GM23338 (cell line): ENCODE results near the gene CST3. TPM values are rescaled to one million over a fixed set of nuclear protein-coding genes. Genes with fewer than 3 reads are reported as not detected.

ENCODE experiments used
- ATAC-seq: fragments of 200-7000 bp; cut with Tn5 transposase; 3 replicates; pipeline ENCODE4 v1.9.1; 2020
- DNase-seq: peaks from one replicate; pipeline ENCODE4 v3.0.0-alpha.2; 2015; ENCODE audit warnings: low spot score
- H2AFZ ChIP-seq: fragments of 200-600 bp; sonication (generic); 2 replicates; pipeline ENCODE4 v1.8.0; 2016; ENCODE audit warnings: antibody characterized with exemption, mild to moderate bottlenecking, moderate library complexity
- H3F3A ChIP-seq: fragments of 200-600 bp; sonication (generic); replicated peaks from 2 replicates; pipeline ENCODE4 v1.8.0; 2017; ENCODE audit warnings: antibody characterized with exemption, mixed run types, low read depth
- H3K27ac ChIP-seq: fragments of 200-600 bp; sonication (generic); 2 replicates; pipeline ENCODE4 v1.6.1; 2016; ENCODE audit warnings: low read depth
- H3K27me3 ChIP-seq: fragments of 200-600 bp; sonication (generic); 2 replicates; pipeline ENCODE4 v1.8.0; 2016; ENCODE audit warnings: mild to moderate bottlenecking, mixed run types, moderate library complexity; ENCODE audit not compliant: insufficient read depth
- H3K36me3 ChIP-seq: fragments of 200-600 bp; sonication (generic); 2 replicates; pipeline ENCODE4 v1.8.0; 2016; ENCODE audit warnings: mild to moderate bottlenecking; ENCODE audit not compliant: insufficient read depth
- H3K4me1 ChIP-seq: fragments of 200-600 bp; sonication (generic); 2 replicates; pipeline ENCODE4 v1.8.0; 2016; ENCODE audit warnings: mild to moderate bottlenecking, moderate library complexity; ENCODE audit not compliant: insufficient read depth
- H3K4me2 ChIP-seq: fragments of 200-600 bp; sonication (generic); 2 replicates; pipeline ENCODE4 v1.7.1; 2017; ENCODE audit warnings: mixed run types
- H3K4me3 ChIP-seq: fragments of 200-600 bp; sonication (generic); 2 replicates; pipeline ENCODE4 v1.6.1; 2016; ENCODE audit warnings: mixed run types
- H3K79me2 ChIP-seq: fragments of 200-600 bp; sonication (generic); replicated peaks from 2 replicates; pipeline ENCODE4 v1.8.0; 2017; ENCODE audit warnings: mild to moderate bottlenecking; ENCODE audit not compliant: insufficient read depth
- H3K9me2 ChIP-seq: fragments of 200-600 bp; sonication (generic); 2 replicates; pipeline ENCODE4 v1.8.0; 2017; ENCODE audit not compliant: insufficient read depth
- H4K20me1 ChIP-seq: fragments of 200-600 bp; sonication (generic); replicated peaks from 2 replicates; pipeline ENCODE4 v1.8.0; 2017; ENCODE audit warnings: mild to moderate bottlenecking; ENCODE audit not compliant: insufficient read depth
- H3K27ac Mint-ChIP-seq: 2 replicates; pipeline ENCODE4 v1.8.0; 2020; ENCODE audit warnings: inconsistent platforms, mild to moderate bottlenecking, moderate library complexity, mixed read lengths
- H3K27me3 Mint-ChIP-seq: 3 replicates; pipeline ENCODE4 v1.8.0; 2022; ENCODE audit warnings: low read depth, mild to moderate bottlenecking, moderate library complexity, mixed read lengths, inconsistent platforms; ENCODE audit not compliant: insufficient read depth, poor library complexity
- H3K36me3 Mint-ChIP-seq: 3 replicates; pipeline ENCODE4 v1.8.0; 2021; ENCODE audit warnings: low read depth, mild to moderate bottlenecking, inconsistent platforms, moderate library complexity, mixed read lengths
- H3K4me1 Mint-ChIP-seq: 3 replicates; pipeline ENCODE4 v1.8.0; 2020; ENCODE audit warnings: mild to moderate bottlenecking, inconsistent platforms, mixed read lengths
- H3K4me3 Mint-ChIP-seq: 3 replicates; pipeline ENCODE4 v1.8.0; 2021; ENCODE audit warnings: moderate library complexity, mild to moderate bottlenecking, inconsistent platforms, mixed read lengths
- H3K9me3 Mint-ChIP-seq: 3 replicates; pipeline ENCODE4 v1.8.0; 2020; ENCODE audit warnings: moderate library complexity, mild to moderate bottlenecking, inconsistent platforms, mixed read lengths
- CREB1 ChIP-seq: fragments of 250-450 bp; sonication (Bioruptor Pico); IDR thresholded peaks from 2 replicates; pipeline ENCODE4 v1.5.0; 2020; ENCODE audit warnings: low read depth, mild to moderate bottlenecking, moderate library complexity
- EZH2phosphoT487 ChIP-seq: fragments of 200-600 bp; sonication (generic); IDR thresholded peaks from one replicate; pipeline ENCODE4 v1.8.1; 2018; ENCODE audit warnings: antibody characterized with exemption; ENCODE audit not compliant: unreplicated experiment
- NANOG ChIP-seq: IDR thresholded peaks from 2 replicates; pipeline ENCODE4 v1.6.1; 2016; ENCODE audit warnings: antibody characterized with exemption, borderline replicate concordance
- STAT1 ChIP-seq: IDR thresholded peaks from one replicate; pipeline ENCODE4 v1.6.1; 2016; ENCODE audit warnings: antibody characterized with exemption; ENCODE audit not compliant: unreplicated experiment
- ZNF114 ChIP-seq: fragments of 250-450 bp; sonication (Bioruptor Pico); IDR thresholded peaks from 2 replicates; pipeline ENCODE4 v1.5.0; 2020; ENCODE audit warnings: mild to moderate bottlenecking, moderate library complexity
- ZNF331 ChIP-seq: fragments of 250-450 bp; sonication (Bioruptor Pico); IDR thresholded peaks from 2 replicates; pipeline ENCODE4 v1.5.0; 2020; ENCODE audit warnings: low read depth, mild to moderate bottlenecking, moderate library complexity
- polyA plus RNA-seq: library from polyadenylated mRNA; unstranded; fragments of >200 nt; fragmentation: Nextera tagmentation; extraction: Ambion mirVana; gene quantifications from 2 replicates; pipeline ENCODE4 v1.2.1, GENCODE V29; 2016
- total RNA-seq: library from RNA; depleted of rRNA; stranded (reverse); fragments of >200 nt; shearing (Covaris generic); gene quantifications from 2 replicates; pipeline ENCODE4 v1.2.3, GENCODE V29; 2014
- TF ChIP-seq, protein P1 (sequence below): IDR thresholded peaks from one replicate; pipeline ENCODE4 v1.6.1; 2018; ENCODE audit warnings: antibody characterized with exemption; ENCODE audit not compliant: unreplicated experiment
- TF ChIP-seq, protein P2 (sequence below), 2 experiments: fragments of 200-600 bp in 1 of 2; sonication (generic) in 1 of 2; conservative IDR thresholded peaks; 2 replicates each; pipeline versions ENCODE4 v1.5.1 to v1.6.1; 2016 to 2017; ENCODE audit warnings: antibody characterized with exemption in 2 of 2, low read depth in 2 of 2, mild to moderate bottlenecking in 2 of 2, moderate library complexity in 1 of 2
- TF ChIP-seq, protein P3 (sequence below): fragments of 250-450 bp; sonication (Bioruptor Pico); IDR thresholded peaks from 2 replicates; pipeline ENCODE4 v1.5.0; 2020; ENCODE audit warnings: mild to moderate bottlenecking, moderate library complexity

CST3 gene
- total and polyA plus RNA-seq, 2 experiments from 2014 or later: 51.8 to 71.5 TPM

DNA sequence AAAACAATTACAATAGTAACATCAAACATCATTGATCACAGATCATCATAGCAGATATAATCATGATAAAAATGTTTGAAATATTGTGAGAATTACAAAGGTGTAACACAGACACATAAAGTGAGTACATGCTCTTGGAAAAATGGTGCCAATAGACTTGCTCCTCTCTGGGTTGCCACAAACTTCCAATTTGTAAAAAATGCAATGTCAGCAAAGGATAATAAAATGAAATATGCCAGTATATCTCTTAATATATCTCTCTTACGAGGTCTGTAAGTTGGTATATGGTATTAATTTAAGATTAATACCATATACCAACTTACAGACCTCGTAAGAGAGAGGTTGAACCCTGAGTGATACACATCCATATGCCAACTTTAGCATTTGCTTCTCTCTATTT, 13.4 kb upstream of the CST3 start:
- Histone ChIP-seq H3K36me3 (no peaks in the 10 kb centered on the region), H3K79me2 (no peaks in the 10 kb centered on the region), H4K20me1 (no peaks in the 10 kb centered on the region), H3K27ac (no peak overlapping the region), H3F3A (no peaks in the 10 kb centered on the region), H2AFZ (no peak overlapping the region), H3K9me2 (no peaks in the 10 kb centered on the region), H3K27me3 (no peaks in the 10 kb centered on the region), H3K4me3 (no peak overlapping the region), H3K4me1 (no peaks in the 10 kb centered on the region), H3K4me2 (no peak overlapping the region)
- TF ChIP-seq STAT1: no peak
- no peak for TF ChIP-seq ZNF331 (CRISPR knock-in tag)
- no peak for TF ChIP-seq CREB1 (CRISPR knock-in tag)
- TF ChIP-seq, protein P1, sequence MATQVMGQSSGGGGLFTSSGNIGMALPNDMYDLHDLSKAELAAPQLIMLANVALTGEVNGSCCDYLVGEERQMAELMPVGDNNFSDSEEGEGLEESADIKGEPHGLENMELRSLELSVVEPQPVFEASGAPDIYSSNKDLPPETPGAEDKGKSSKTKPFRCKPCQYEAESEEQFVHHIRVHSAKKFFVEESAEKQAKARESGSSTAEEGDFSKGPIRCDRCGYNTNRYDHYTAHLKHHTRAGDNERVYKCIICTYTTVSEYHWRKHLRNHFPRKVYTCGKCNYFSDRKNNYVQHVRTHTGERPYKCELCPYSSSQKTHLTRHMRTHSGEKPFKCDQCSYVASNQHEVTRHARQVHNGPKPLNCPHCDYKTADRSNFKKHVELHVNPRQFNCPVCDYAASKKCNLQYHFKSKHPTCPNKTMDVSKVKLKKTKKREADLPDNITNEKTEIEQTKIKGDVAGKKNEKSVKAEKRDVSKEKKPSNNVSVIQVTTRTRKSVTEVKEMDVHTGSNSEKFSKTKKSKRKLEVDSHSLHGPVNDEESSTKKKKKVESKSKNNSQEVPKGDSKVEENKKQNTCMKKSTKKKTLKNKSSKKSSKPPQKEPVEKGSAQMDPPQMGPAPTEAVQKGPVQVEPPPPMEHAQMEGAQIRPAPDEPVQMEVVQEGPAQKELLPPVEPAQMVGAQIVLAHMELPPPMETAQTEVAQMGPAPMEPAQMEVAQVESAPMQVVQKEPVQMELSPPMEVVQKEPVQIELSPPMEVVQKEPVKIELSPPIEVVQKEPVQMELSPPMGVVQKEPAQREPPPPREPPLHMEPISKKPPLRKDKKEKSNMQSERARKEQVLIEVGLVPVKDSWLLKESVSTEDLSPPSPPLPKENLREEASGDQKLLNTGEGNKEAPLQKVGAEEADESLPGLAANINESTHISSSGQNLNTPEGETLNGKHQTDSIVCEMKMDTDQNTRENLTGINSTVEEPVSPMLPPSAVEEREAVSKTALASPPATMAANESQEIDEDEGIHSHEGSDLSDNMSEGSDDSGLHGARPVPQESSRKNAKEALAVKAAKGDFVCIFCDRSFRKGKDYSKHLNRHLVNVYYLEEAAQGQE: no peak
- Mint-ChIP-seq H3K27ac (no peak overlapping the region), H3K27me3 (peaks cover 4% of the 10 kb centered on the region), H3K9me3 (no peaks in the 10 kb centered on the region; the same call in 2 of the 3 replicates), H3K4me3 (no peak overlapping the region), H3K4me1 (peaks cover under 1% of the 10 kb centered on the region; the same call in 2 of the 3 replicates), H3K36me3 (no peaks in the 10 kb centered on the region)
- DNase-seq: no peak
- ATAC-seq: no peak

DNA sequence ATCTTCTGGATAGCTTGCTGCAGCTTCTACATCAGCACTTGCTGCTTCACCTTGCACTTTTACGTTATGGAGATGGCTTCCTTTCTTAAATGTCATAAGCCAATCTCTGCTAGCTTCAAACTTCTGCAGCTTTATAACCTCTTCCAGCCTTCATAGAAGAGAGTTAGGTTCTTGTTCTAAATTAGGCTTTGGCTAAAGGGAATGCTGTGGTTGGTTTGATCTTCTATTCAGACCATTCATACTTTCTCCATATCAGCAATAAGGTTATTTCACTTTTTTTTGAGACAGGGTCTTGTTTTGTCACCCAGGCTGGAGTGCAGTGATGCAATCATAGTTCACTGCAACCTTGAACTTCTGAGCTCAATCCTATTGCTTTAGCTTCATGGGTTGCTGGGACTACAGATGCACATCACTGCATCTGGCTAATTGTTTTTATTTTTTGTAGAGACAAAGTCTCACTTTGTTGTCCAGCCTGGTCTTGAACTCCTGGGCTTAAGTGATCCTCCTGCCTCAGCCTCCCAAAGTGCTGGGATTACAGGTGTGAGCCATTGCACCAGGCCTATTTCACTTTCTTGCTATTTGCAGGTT, 12.2 kb upstream of the CST3 start:
- DNase-seq: no peak
- no peaks in the 10 kb centered on the region for H3K36me3 Mint-ChIP-seq
- H3F3A ChIP-seq: no peaks in the 10 kb centered on the region
- TF ChIP-seq, protein P2, sequence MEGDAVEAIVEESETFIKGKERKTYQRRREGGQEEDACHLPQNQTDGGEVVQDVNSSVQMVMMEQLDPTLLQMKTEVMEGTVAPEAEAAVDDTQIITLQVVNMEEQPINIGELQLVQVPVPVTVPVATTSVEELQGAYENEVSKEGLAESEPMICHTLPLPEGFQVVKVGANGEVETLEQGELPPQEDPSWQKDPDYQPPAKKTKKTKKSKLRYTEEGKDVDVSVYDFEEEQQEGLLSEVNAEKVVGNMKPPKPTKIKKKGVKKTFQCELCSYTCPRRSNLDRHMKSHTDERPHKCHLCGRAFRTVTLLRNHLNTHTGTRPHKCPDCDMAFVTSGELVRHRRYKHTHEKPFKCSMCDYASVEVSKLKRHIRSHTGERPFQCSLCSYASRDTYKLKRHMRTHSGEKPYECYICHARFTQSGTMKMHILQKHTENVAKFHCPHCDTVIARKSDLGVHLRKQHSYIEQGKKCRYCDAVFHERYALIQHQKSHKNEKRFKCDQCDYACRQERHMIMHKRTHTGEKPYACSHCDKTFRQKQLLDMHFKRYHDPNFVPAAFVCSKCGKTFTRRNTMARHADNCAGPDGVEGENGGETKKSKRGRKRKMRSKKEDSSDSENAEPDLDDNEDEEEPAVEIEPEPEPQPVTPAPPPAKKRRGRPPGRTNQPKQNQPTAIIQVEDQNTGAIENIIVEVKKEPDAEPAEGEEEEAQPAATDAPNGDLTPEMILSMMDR (conservative IDR thresholded peaks at IDR 0.05; ENCODE audit: low read depth in 2 of 2): no peak
- TF ChIP-seq, protein P3, sequence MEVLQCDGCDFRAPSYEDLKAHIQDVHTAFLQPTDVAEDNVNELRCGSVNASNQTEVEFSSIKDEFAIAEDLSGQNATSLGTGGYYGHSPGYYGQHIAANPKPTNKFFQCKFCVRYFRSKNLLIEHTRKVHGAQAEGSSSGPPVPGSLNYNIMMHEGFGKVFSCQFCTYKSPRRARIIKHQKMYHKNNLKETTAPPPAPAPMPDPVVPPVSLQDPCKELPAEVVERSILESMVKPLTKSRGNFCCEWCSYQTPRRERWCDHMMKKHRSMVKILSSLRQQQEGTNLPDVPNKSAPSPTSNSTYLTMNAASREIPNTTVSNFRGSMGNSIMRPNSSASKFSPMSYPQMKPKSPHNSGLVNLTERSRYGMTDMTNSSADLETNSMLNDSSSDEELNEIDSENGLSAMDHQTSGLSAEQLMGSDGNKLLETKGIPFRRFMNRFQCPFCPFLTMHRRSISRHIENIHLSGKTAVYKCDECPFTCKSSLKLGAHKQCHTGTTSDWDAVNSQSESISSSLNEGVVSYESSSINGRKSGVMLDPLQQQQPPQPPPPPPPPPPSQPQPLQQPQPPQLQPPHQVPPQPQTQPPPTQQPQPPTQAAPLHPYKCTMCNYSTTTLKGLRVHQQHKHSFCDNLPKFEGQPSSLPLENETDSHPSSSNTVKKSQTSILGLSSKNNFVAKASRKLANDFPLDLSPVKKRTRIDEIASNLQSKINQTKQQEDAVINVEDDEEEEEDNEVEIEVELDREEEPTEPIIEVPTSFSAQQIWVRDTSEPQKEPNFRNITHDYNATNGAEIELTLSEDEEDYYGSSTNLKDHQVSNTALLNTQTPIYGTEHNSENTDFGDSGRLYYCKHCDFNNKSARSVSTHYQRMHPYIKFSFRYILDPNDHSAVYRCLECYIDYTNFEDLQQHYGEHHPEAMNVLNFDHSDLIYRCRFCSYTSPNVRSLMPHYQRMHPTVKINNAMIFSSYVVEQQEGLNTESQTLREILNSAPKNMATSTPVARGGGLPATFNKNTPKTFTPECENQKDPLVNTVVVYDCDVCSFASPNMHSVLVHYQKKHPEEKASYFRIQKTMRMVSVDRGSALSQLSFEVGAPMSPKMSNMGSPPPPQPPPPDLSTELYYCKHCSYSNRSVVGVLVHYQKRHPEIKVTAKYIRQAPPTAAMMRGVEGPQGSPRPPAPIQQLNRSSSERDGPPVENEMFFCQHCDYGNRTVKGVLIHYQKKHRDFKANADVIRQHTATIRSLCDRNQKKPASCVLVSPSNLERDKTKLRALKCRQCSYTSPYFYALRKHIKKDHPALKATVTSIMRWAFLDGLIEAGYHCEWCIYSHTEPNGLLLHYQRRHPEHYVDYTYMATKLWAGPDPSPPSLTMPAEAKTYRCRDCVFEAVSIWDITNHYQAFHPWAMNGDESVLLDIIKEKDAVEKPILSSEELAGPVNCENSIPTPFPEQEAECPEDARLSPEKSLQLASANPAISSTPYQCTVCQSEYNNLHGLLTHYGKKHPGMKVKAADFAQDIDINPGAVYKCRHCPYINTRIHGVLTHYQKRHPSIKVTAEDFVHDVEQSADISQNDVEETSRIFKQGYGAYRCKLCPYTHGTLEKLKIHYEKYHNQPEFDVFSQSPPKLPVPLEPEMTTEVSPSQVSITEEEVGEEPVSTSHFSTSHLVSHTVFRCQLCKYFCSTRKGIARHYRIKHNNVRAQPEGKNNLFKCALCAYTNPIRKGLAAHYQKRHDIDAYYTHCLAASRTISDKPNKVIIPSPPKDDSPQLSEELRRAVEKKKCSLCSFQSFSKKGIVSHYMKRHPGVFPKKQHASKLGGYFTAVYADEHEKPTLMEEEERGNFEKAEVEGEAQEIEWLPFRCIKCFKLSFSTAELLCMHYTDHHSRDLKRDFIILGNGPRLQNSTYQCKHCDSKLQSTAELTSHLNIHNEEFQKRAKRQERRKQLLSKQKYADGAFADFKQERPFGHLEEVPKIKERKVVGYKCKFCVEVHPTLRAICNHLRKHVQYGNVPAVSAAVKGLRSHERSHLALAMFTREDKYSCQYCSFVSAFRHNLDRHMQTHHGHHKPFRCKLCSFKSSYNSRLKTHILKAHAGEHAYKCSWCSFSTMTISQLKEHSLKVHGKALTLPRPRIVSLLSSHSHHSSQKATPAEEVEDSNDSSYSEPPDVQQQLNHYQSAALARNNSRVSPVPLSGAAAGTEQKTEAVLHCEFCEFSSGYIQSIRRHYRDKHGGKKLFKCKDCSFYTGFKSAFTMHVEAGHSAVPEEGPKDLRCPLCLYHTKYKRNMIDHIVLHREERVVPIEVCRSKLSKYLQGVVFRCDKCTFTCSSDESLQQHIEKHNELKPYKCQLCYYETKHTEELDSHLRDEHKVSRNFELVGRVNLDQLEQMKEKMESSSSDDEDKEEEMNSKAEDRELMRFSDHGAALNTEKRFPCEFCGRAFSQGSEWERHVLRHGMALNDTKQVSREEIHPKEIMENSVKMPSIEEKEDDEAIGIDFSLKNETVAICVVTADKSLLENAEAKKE (CRISPR knock-in tag): no peak
- TF ChIP-seq CREB1 (CRISPR knock-in tag) (no peak), ZNF114 (no peak), STAT1 (no peak), NANOG (no peak), EZH2phosphoT487 (no peak)

More for the DNA sequence above, 12.2 kb upstream of the CST3 start:
- Mint-ChIP-seq H3K27me3 (peaks cover 4% of the 10 kb centered on the region), H3K4me1 (no peaks in the 10 kb centered on the region), H3K4me3 (no peak overlapping the region), H3K27ac (no peak overlapping the region), H3K9me3 (no peaks in the 10 kb centered on the region; the same call in 2 of the 3 replicates)
- ATAC-seq: no peak
- no peaks in the 10 kb centered on the region for H3K36me3 ChIP-seq
- no peak overlapping the region for H3K4me2 ChIP-seq
- no peaks in the 10 kb centered on the region for H3K27me3 ChIP-seq
- no peak overlapping the region for H3K4me3 ChIP-seq
- H3K9me2 ChIP-seq: no peaks in the 10 kb centered on the region
- no peaks in the 10 kb centered on the region for H3K79me2 ChIP-seq
- H3K27ac ChIP-seq: no peak overlapping the region
- H2AFZ ChIP-seq: no peak overlapping the region
- H3K4me1 ChIP-seq: no peaks in the 10 kb centered on the region
- no peaks in the 10 kb centered on the region for H4K20me1 ChIP-seq
